ENCODE data around the gene PCMTD2. TPM values are rescaled to one million over a fixed set of nuclear protein-coding genes. Genes with fewer than 3 reads are reported as not detected.

The PCMTD2 gene
- total and polyA plus RNA-seq, 10 of the 15 experiments (the other 5 are each of a cell fraction or from before 2014, with no cell fraction given), result 6.8 to 36.8 (median 16.5) TPM

- TF ChIP-seq ZBTB40 (IDR thresholded peaks at IDR 0.05; ENCODE audit: borderline replicate concordance) (no peak), STAT1 (conservative IDR thresholded peaks at IDR 0.05) (no peak), WRNIP1 (IDR thresholded peaks at IDR 0.05; ENCODE audit: borderline replicate concordance, low read depth, low read length) (no peak), CEBPZ (IDR thresholded peaks at IDR 0.05; ENCODE audit: low read depth, low read length) (no peak), TBL1XR1 (IDR thresholded peaks at IDR 0.05; ENCODE audit: low read depth, low read length) (no peak), KDM1A (IDR thresholded peaks at IDR 0.05; ENCODE audit: borderline replicate concordance) (no peak), MYB (IDR thresholded peaks at IDR 0.05; ENCODE audit: borderline replicate concordance, low read depth, low read length) (no peak), SP1 (IDR thresholded peaks at IDR 0.05; ENCODE audit: low read depth, low read length) (no peak), RELB (IDR thresholded peaks at IDR 0.05; ENCODE audit: low read depth) (no peak), MAX (IDR thresholded peaks at IDR 0.05; ENCODE audit: low read depth, low read length) (no peak), RCOR1 (conservative IDR thresholded peaks at IDR 0.05; ENCODE audit: low read depth, low read length) (no peak), BMI1 (IDR thresholded peaks at IDR 0.05; ENCODE audit: borderline replicate concordance) (no peak)
Measured at GRCh38 chr20:64244281-64244805, 11.2 kb upstream of the PCMTD2 start (continued).

Data from GM12878 (cell line).